GM19438 (cell line): Measurements from ENCODE around the gene RASA3.
A peak's percentile ranks its signal among the peaks of the same experiment; 100 is the strongest.
"Not testable (repeated sequence)": the region's sequence is repeated elsewhere in the genome, so short reads cannot be mapped to it uniquely, and the experiment has no call there.

Experiments
- ATAC-seq: cut with Tn5 transposase; IDR thresholded peaks from one replicate; pipeline ENCODE4 v1.9.1; 2021; ENCODE audit warnings: low read depth; ENCODE audit not compliant: unreplicated experiment

RASA3 gene

GRCh38 chr13:114143806-114144605, 11.6 kb upstream of the RASA3 start:
- no peak for ATAC-seq

GRCh38 chr13:114142640-114143490, 10.4 kb upstream of the RASA3 start:
- no peak for ATAC-seq

GRCh38 chr13:114142137-114142550, 9.7 kb upstream of the RASA3 start:
- ATAC-seq = no peak

GRCh38 chr13:114141261-114141996, 9.0 kb upstream of the RASA3 start:
- no peak for ATAC-seq

- no peak for ATAC-seq
Observed at GRCh38 chr13:114140906-114141250, 8.5 kb upstream of the RASA3 start.

GRCh38 chr13:114140131-114140905, 7.9 kb upstream of the RASA3 start:
- no peak for ATAC-seq

GRCh38 chr13:114136576-114136975, 4.2 kb upstream of the RASA3 start:
- no peak for ATAC-seq

GRCh38 chr13:114135731-114136171, 3.3 kb upstream of the RASA3 start:
- ATAC-seq = no peak

GRCh38 chr13:114134944-114135610, 2.7 kb upstream of the RASA3 start:
- no peak for ATAC-seq

- ATAC-seq = no peak
Observed at GRCh38 chr13:114134111-114134943, 1.9 kb upstream of the RASA3 start.

- not testable (repeated sequence) for ATAC-seq
Observed at GRCh38 chr13:114133552-114133951, 1.1 kb upstream of the RASA3 start.

GRCh38 chr13:114133126-114133525, 703 bp upstream of the RASA3 start:
- ATAC-seq = not testable (repeated sequence)

- peak; percentile 6 for ATAC-seq
Observed at GRCh38 chr13:114131583-114132418, 622 bp downstream of the RASA3 start.

GRCh38 chr13:114130837-114131582, 1.4 kb downstream of the RASA3 start:
- peak; percentile 24 for ATAC-seq

- no peak for ATAC-seq
Observed at GRCh38 chr13:114130131-114130836, 2.1 kb downstream of the RASA3 start.

- no peak for ATAC-seq
Observed at GRCh38 chr13:114129649-114130062, 2.8 kb downstream of the RASA3 start.
